ENCODE measurements around the gene ALX3. TPM values are rescaled to one million over a fixed set of nuclear protein-coding genes. Genes with fewer than 3 reads are reported as not detected.

ALX3 gene
- total RNA-seq, 1 experiment from 2014 or later, result 0.15 TPM

- Mint-ChIP-seq H3K27me3 (ENCODE audit: low read depth) (no peaks in the 10 kb centered on the region), H3K9me3 (no peaks in the 10 kb centered on the region), H3K4me3 (no peak overlapping the region), H3K36me3 (peaks cover 68% of the 10 kb centered on the region), H3K4me1 (peaks cover 5% of the 10 kb centered on the region), H3K27ac (no peak overlapping the region)
- ATAC-seq (no peak), DNase-seq (ENCODE audit: low spot score) (no peak)
- no peak for TF ChIP-seq ZNF512 (CRISPR knock-in tag; IDR thresholded peaks at IDR 0.05; ENCODE audit: borderline replicate concordance)
- no peak for TF ChIP-seq IRF1 (CRISPR knock-in tag; IDR thresholded peaks at IDR 0.05)
- TF ChIP-seq ZNF263 (CRISPR knock-in tag; IDR thresholded peaks at IDR 0.05; ENCODE audit: low read depth), result no peak
- TF ChIP-seq NFYB (CRISPR knock-in tag; conservative IDR thresholded peaks at IDR 0.05; ENCODE audit: low read depth), result no peak
- no peak for TF ChIP-seq CBFB (CRISPR knock-in tag; IDR thresholded peaks at IDR 0.05; ENCODE audit: low read depth)
- no peak for TF ChIP-seq MLX (CRISPR knock-in tag; IDR thresholded peaks at IDR 0.05)
- TF ChIP-seq OVOL2 (CRISPR knock-in tag; IDR thresholded peaks at IDR 0.05; ENCODE audit: borderline replicate concordance), result no peak
- no peak for TF ChIP-seq ELF4 (CRISPR knock-in tag; IDR thresholded peaks at IDR 0.05; ENCODE audit: low read depth)
- no peak for TF ChIP-seq SP1 (CRISPR knock-in tag; conservative IDR thresholded peaks at IDR 0.05)
- no peak for TF ChIP-seq E2F4 (CRISPR knock-in tag; IDR thresholded peaks at IDR 0.05; ENCODE audit: borderline replicate concordance, low read depth)
- no peak for TF ChIP-seq ESRRA (CRISPR knock-in tag; IDR thresholded peaks at IDR 0.05; ENCODE audit: borderline replicate concordance)
- TF ChIP-seq HMGA2 (CRISPR knock-in tag; IDR thresholded peaks at IDR 0.05), result no peak
- no peak for TF ChIP-seq ATF6 (CRISPR knock-in tag; IDR thresholded peaks at IDR 0.05)
- TF ChIP-seq E2F1 (CRISPR knock-in tag; IDR thresholded peaks at IDR 0.05), result no peak
- TF ChIP-seq USF1 (CRISPR knock-in tag; IDR thresholded peaks at IDR 0.05), result no peak
- ChIA-PET POLR2A (no interaction called here), CTCF (interaction anchor here (1.0 to 4.0 kb wide), 9 partner anchors 13 to 235 kb away, joined by 3 to 45 read pairs (median 4); partner anchors contain the start of genes AHCYL1 and STRIP1)
These were observed 58.2 kb downstream of the ALX3 start for GRCh38 chr1:110012100-110012780.

GRCh38 chr1:110011527-110012041, 58.9 kb downstream of the ALX3 start:
- no peak overlapping the region for H3K4me3 Mint-ChIP-seq
- no peak for DNase-seq (ENCODE audit: low spot score)
- no peaks in the 10 kb centered on the region for H3K9me3 Mint-ChIP-seq
- CTCF ChIA-PET, result interaction anchor here (0.6 to 4.0 kb wide), 11 partner anchors 13 to 235 kb away, joined by 3 to 45 read pairs (median 4); partner anchors contain the start of genes AHCYL1 and STRIP1
- POLR2A ChIA-PET, result no interaction called here
- H3K27ac Mint-ChIP-seq, result 0 out of 2 replicates have a peak overlapping the region, but pooled peaks have one; percentile 50
- H3K4me1 Mint-ChIP-seq, result peaks cover 11% of the 10 kb centered on the region
- H3K27me3 Mint-ChIP-seq (ENCODE audit: low read depth), result no peaks in the 10 kb centered on the region
- peak; percentile 88 for ATAC-seq
- H3K36me3 Mint-ChIP-seq, result peaks cover 62% of the 10 kb centered on the region
- no peak for TF ChIP-seq TEAD1 (CRISPR knock-in tag; IDR thresholded peaks at IDR 0.05)
- no peak for TF ChIP-seq ATF2 (CRISPR knock-in tag; IDR thresholded peaks at IDR 0.05; ENCODE audit: borderline replicate concordance, low read depth)
- no peak for TF ChIP-seq IRF2 (CRISPR knock-in tag; IDR thresholded peaks at IDR 0.05; ENCODE audit: borderline replicate concordance, low read depth)
- TF ChIP-seq ATF3 (CRISPR knock-in tag; conservative IDR thresholded peaks at IDR 0.05), result no peak
- no peak for TF ChIP-seq KAT7 (CRISPR knock-in tag; IDR thresholded peaks at IDR 0.05; ENCODE audit: borderline replicate concordance)

All from WTC11 (cell line).